GM13977 (cell line): ENCODE data around the gene STARD13.

Experiments
- DNase-seq: peaks from one replicate; pipeline ENCODE4 v3.0.0; 2012; ENCODE audit warnings: low spot score
- CTCF ChIP-seq: IDR thresholded peaks from 2 replicates; pipeline ENCODE4 v1.5.1; 2012; ENCODE audit warnings: mild to moderate bottlenecking, control low read depth; ENCODE audit not compliant: insufficient read depth; ENCODE audit errors: extremely low read depth, missing control alignments
- in situ Hi-C: fragments of 300-500 bp; cut with MboI; formaldehyde crosslinking; loops from one replicate; pipeline ENCODE4 v1.12.0; 2022; ENCODE audit warnings: low sequenced_read_pairs, low pct_unique_long_range_greater_than_20kb, mixed read lengths, inconsistent platforms; ENCODE audit not compliant: unreplicated experiment

STARD13 gene

GRCh38 chr13:33186861-33187291 is 98.7 kb downstream of the STARD13 start:
- in situ Hi-C loops, result no loop called here

GRCh38 chr13:33185853-33186252 is 99.7 kb downstream of the STARD13 start:
- no peak for TF ChIP-seq CTCF
- in situ Hi-C loops, result no loop called here
- DNase-seq, result no peak

More at GRCh38 chr13:33186861-33187291, 98.7 kb downstream of the STARD13 start:
- no peak for DNase-seq
- TF ChIP-seq CTCF, result no peak

- no peak for DNase-seq
- in situ Hi-C loops, result no loop called here
- no peak for TF ChIP-seq CTCF
Measured at GRCh38 chr13:33184530-33184929, 101.0 kb downstream of the STARD13 start.

GRCh38 chr13:33184112-33184490 is 101.5 kb downstream of the STARD13 start:
- no peak for DNase-seq
- in situ Hi-C loops, result no loop called here
- no peak for TF ChIP-seq CTCF

GRCh38 chr13:33183431-33184111 is 102.0 kb downstream of the STARD13 start:
- in situ Hi-C loops, result no loop called here
- TF ChIP-seq CTCF, result no peak
- no peak for DNase-seq

- TF ChIP-seq CTCF, result no peak
- DNase-seq, result no peak
- in situ Hi-C loops, result no loop called here
Measured at GRCh38 chr13:33182729-33183128, 102.8 kb downstream of the STARD13 start.
